Type B pancreatic cell (in vitro differentiated cells): ENCODE results near the gene RNH1. TPM values are rescaled to one million over a fixed set of nuclear protein-coding genes. Genes with fewer than 3 reads are reported as not detected.

Experiments
- DNase-seq: peaks from one replicate; pipeline ENCODE4 v3.0.0; 2021; ENCODE audit warnings: mixed read lengths; ENCODE audit not compliant: unreplicated experiment; ENCODE audit errors: extremely low spot score
- H3K27ac Mint-ChIP-seq: 2 replicates; pipeline ENCODE4 v1.8.0; 2021; ENCODE audit warnings: mild to moderate bottlenecking, mixed read lengths
- H3K27me3 Mint-ChIP-seq: 2 replicates; pipeline ENCODE4 v1.8.0; 2021; ENCODE audit warnings: mixed read lengths
- H3K36me3 Mint-ChIP-seq: 2 replicates; pipeline ENCODE4 v1.8.0; 2021; ENCODE audit warnings: mixed read lengths
- H3K4me1 Mint-ChIP-seq: one replicate; pipeline ENCODE4 v1.8.0; 2021; ENCODE audit warnings: mixed read lengths; ENCODE audit not compliant: unreplicated experiment
- H3K4me3 Mint-ChIP-seq: 2 replicates; pipeline ENCODE4 v1.8.0; 2021; ENCODE audit warnings: mild to moderate bottlenecking, mixed read lengths
- H3K9me3 Mint-ChIP-seq: 2 replicates; pipeline ENCODE4 v1.8.0; 2021; ENCODE audit warnings: mixed read lengths
- CTCF ChIP-seq: fragments of 200-600 bp; sonication (generic); conservative IDR thresholded peaks from 2 replicates; pipeline ENCODE4 v1.5.0; 2021; ENCODE audit warnings: antibody characterized with exemption, mild to moderate bottlenecking
- total RNA-seq: library from RNA; stranded (reverse); gene quantifications from 2 replicates; pipeline ENCODE4 v1.2.1, GENCODE V29; 2021; ENCODE audit warnings: low replicate concordance

Gene RNH1
- total RNA-seq, 1 donor from 2014 or later: 84.5 TPM

- peak overlapping the region; percentile 45 for H3K27ac Mint-ChIP-seq
- no peaks in the 10 kb centered on the region for H3K9me3 Mint-ChIP-seq
- no peak for DNase-seq
- no peak for TF ChIP-seq CTCF
- H3K27me3 Mint-ChIP-seq: no peaks in the 10 kb centered on the region
- peak overlapping the region; percentile 14 for H3K4me3 Mint-ChIP-seq
- H3K36me3 Mint-ChIP-seq: peaks cover 16% of the 10 kb centered on the region
- no peaks in the 10 kb centered on the region for H3K4me1 Mint-ChIP-seq
These were observed 5.9 kb downstream of the RNH1 start for GRCh38 chr11:501001-501682.

- Mint-ChIP-seq H3K4me1 (no peaks in the 10 kb centered on the region), H3K27ac (no peak overlapping the region), H3K36me3 (peaks cover 24% of the 10 kb centered on the region), H3K27me3 (no peaks in the 10 kb centered on the region), H3K9me3 (no peaks in the 10 kb centered on the region), H3K4me3 (no peak overlapping the region)
- no peak for TF ChIP-seq CTCF
- DNase-seq: no peak
These were observed 7.6 kb downstream of the RNH1 start for GRCh38 chr11:499201-500076.

GRCh38 chr11:498297-499181 is 8.5 kb downstream of the RNH1 start:
- no peak for DNase-seq
- Mint-ChIP-seq H3K27me3 (no peaks in the 10 kb centered on the region), H3K36me3 (peaks cover 24% of the 10 kb centered on the region), H3K9me3 (no peaks in the 10 kb centered on the region), H3K4me3 (no peak overlapping the region), H3K4me1 (no peaks in the 10 kb centered on the region), H3K27ac (no peak overlapping the region)
- no peak for TF ChIP-seq CTCF

GRCh38 chr11:497565-498296 is 9.3 kb downstream of the RNH1 start:
- H3K9me3 Mint-ChIP-seq: no peaks in the 10 kb centered on the region
- no peaks in the 10 kb centered on the region for H3K27me3 Mint-ChIP-seq
- no peak for TF ChIP-seq CTCF
- peaks cover 24% of the 10 kb centered on the region for H3K36me3 Mint-ChIP-seq
- no peak overlapping the region for H3K27ac Mint-ChIP-seq
- no peak overlapping the region for H3K4me3 Mint-ChIP-seq
- no peak for DNase-seq
- no peaks in the 10 kb centered on the region for H3K4me1 Mint-ChIP-seq
